ENCODE results near the gene STARD4. TPM values are rescaled to one million over a fixed set of nuclear protein-coding genes. Genes with fewer than 3 reads are reported as not detected.

Gene STARD4
- total and polyA plus RNA-seq, 2 of the 13 experiments (the other 11 are each of a cell fraction or from before 2014, with no cell fraction given), result 27.4 to 66.9 TPM

GRCh38 chr5:111512375-111513130 lies at the start of gene STARD4 (continued):
- TF ChIP-seq ZNF407 (CRISPR knock-in tag; IDR thresholded peaks at IDR 0.05; ENCODE audit: not compliant biosample characterization) (peak; percentile 78), ZSCAN25 (CRISPR knock-in tag; IDR thresholded peaks at IDR 0.05) (peak; percentile 62; the same call in 1 of the 2 replicates), ERF (CRISPR knock-in tag; IDR thresholded peaks at IDR 0.05) (peak; percentile 88), JDP2 (CRISPR knock-in tag; IDR thresholded peaks at IDR 0.05; ENCODE audit: borderline replicate concordance) (0 out of 2 replicates have a peak, but pooled peaks have one; percentile 21), NFIB (CRISPR knock-in tag; IDR thresholded peaks at IDR 0.05; ENCODE audit: borderline replicate concordance) (no peak), HDAC1 (CRISPR knock-in tag; IDR thresholded peaks at IDR 0.05) (peak; percentile 82), SNAPC5 (CRISPR knock-in tag; IDR thresholded peaks at IDR 0.05; ENCODE audit: borderline replicate concordance) (0 out of 2 replicates have a peak, but pooled peaks have one; percentile 26), CHD2 (IDR thresholded peaks at IDR 0.05; ENCODE audit: low read depth, low read length) (0 out of 2 replicates have a peak, but pooled peaks have one; percentile 13), HMGXB4 (CRISPR knock-in tag; IDR thresholded peaks at IDR 0.05; ENCODE audit: borderline replicate concordance in 1 of 2, low read depth in 1 of 2) (peak; percentile 24 to 75; a peak in 2 of 4 replicates), ZBTB26 (CRISPR knock-in tag; IDR thresholded peaks at IDR 0.05; ENCODE audit: borderline replicate concordance) (0 out of 2 replicates have a peak, but pooled peaks have one; percentile 46), E2F5 (CRISPR knock-in tag; conservative IDR thresholded peaks at IDR 0.05) (0 out of 2 replicates have a peak, but pooled peaks have one; percentile 25), NR2F2 (IDR thresholded peaks at IDR 0.05; ENCODE audit: borderline replicate concordance, low read depth) (0 out of 2 replicates have a peak, but pooled peaks have one; percentile 47), ZFP62 (CRISPR knock-in tag; IDR thresholded peaks at IDR 0.05) (0 out of 2 replicates have a peak, but pooled peaks have one; percentile 38), ZNF331 (CRISPR knock-in tag; IDR thresholded peaks at IDR 0.05) (peak; percentile 80), GTF2F1 (IDR thresholded peaks at IDR 0.05; ENCODE audit: low read length) (0 out of 2 replicates have a peak, but pooled peaks have one; percentile 62)
